Colonic mucosa (tissue), 4 donors: ENCODE results near the gene REXO4. TPM values are rescaled to one million over a fixed set of nuclear protein-coding genes. Genes with fewer than 3 reads are reported as not detected.

ENCODE experiments used
- DNase-seq: peaks from one replicate; pipeline ENCODE4 v3.0.0-alpha.2; 2020
- H3K27ac ChIP-seq: fragments of 200-600 bp; one replicate; pipeline ENCODE4 v1.8.0; 2021
- H3K27me3 ChIP-seq: fragments of 200-600 bp; one replicate; pipeline ENCODE4 v1.8.0; 2021
- H3K36me3 ChIP-seq: fragments of 200-600 bp; one replicate; pipeline ENCODE4 v1.8.0; 2021
- H3K4me1 ChIP-seq: fragments of 200-600 bp; one replicate; pipeline ENCODE4 v1.8.0; 2021; ENCODE audit warnings: mild to moderate bottlenecking
- H3K4me3 ChIP-seq: fragments of 200-600 bp; one replicate; pipeline ENCODE4 v1.8.0; 2021
- H3K9ac ChIP-seq, 2 donors: one replicate each; pipeline ENCODE4 v1.7.0; 2013; ENCODE audit warnings: control low read depth in 2 of 2, low read depth in 2 of 2, low read length in 2 of 2
- H3K9me3 ChIP-seq: fragments of 200-600 bp; one replicate; pipeline ENCODE4 v1.8.0; 2021
- CTCF ChIP-seq: fragments of 200-600 bp; IDR thresholded peaks from one replicate; pipeline ENCODE4 v1.8.0; 2022; ENCODE audit warnings: antibody characterized with exemption, mild to moderate bottlenecking
- intact Hi-C: fragments of 100-400 bp; cut with DNase I; formaldehyde crosslinking; loops from one replicate; pipeline ENCODE4 v1.14.1; 2022
- total RNA-seq, 2 donors: library from RNA; stranded (reverse); fragmentation: NEBNext Ultra II Directional in 1 of 2; extraction: Animal tissue kit (Norgen Biotek cat#: 25700) in 1 of 2; gene quantifications; one replicate each; pipeline ENCODE4 v1.2.1, GENCODE V29; 2021
- donor health status: healthy.
- donor health status: DM: no; HTN: no; CAD: no.
- donor health status: DM: no; HTN: no; CAD: no.

REXO4 gene
- total RNA-seq, 2 donors from 2014 or later: 17.3 to 38.6 TPM

DNA sequence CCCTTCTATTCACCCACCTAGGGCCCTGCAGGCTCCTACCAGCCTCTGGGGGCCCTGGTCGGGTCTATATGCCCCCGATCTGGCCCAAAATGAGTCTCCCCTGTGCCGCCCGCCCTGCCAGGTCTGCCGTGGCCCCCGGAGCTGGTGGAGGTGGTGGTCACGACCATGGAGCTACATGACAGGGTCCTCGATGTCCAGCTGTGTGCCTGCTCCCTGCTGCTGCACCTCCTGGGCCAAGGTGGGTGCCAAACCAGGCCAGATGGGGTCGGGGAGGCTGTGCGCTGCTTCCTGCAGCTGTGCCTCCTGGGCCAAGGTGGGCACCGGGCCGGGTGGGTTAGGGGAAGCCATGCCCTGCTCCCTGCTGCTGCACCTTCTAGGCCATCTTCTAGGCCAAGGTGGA, 17.5 kb downstream of the REXO4 start:
- intact Hi-C loops: no loop called here
- DNase-seq: no peak
- TF ChIP-seq CTCF: no peak

DNA sequence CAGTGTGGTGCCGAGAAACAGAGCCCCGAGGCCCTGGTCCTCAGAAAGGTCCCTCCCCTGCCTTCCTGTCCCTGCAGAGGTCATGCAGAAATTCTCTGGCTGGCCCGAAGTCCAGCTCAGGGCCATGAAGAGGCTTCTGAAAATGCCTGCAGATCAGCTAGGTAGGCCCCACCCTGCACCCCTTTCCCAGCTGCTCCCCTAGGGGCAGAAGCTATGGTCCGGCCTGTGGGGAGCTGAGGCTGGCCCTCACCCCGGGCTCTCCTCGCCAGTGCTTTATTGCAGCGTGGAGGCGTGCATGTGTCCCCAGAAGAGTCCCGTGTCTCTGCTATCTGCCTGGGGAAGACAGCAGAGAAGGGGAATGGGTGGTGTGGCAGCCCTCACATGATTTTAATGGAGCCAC, 19.9 kb downstream of the REXO4 start:
- H3K9ac ChIP-seq: no peak overlapping the region
- H3K4me1 ChIP-seq: no peaks in the 10 kb centered on the region
- no peaks in the 10 kb centered on the region for H3K9me3 ChIP-seq
- H3K27me3 ChIP-seq: no peaks in the 10 kb centered on the region
- intact Hi-C loops: no loop called here
- no peak for DNase-seq
- no peak overlapping the region for H3K4me3 ChIP-seq
- TF ChIP-seq CTCF: no peak
- H3K36me3 ChIP-seq: no peaks in the 10 kb centered on the region
- H3K27ac ChIP-seq: no peak overlapping the region

More for the DNA sequence above, 17.5 kb downstream of the REXO4 start:
- H3K27ac ChIP-seq: no peak overlapping the region
- no peaks in the 10 kb centered on the region for H3K4me1 ChIP-seq
- H3K9ac ChIP-seq: no peak overlapping the region
- H3K27me3 ChIP-seq: no peaks in the 10 kb centered on the region
- H3K36me3 ChIP-seq: no peaks in the 10 kb centered on the region
- no peaks in the 10 kb centered on the region for H3K9me3 ChIP-seq
- H3K4me3 ChIP-seq: no peak overlapping the region

DNA sequence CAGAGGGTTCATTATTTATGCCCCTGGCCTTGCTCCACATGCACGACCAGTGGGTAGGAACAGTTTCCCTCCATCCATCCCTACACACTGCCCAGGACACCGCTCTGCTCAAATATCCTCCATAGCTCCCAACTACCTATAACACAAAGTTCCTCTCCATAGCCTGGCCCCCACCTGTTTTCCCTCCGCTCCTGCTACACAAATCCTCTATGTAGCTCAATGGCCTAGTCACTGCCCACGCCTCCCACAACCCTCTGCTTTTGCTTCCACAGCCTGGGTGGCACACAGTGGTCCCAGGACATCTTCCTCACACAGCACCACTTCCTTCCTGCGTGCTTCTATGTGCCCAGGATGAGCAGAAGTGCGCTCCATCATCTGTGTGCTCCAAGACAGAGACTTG, 20.4 kb downstream of the REXO4 start:
- intact Hi-C loops: no loop called here

GRCh38 chr9:133396952-133397351, 20.9 kb downstream of the REXO4 start:
- Histone ChIP-seq H3K27me3 (no peaks in the 10 kb centered on the region), H3K9me3 (no peaks in the 10 kb centered on the region)
- DNase-seq: no peak

More for the DNA sequence above, 20.4 kb downstream of the REXO4 start:
- no peaks in the 10 kb centered on the region for H3K36me3 ChIP-seq
- no peak overlapping the region for H3K4me3 ChIP-seq
- DNase-seq: no peak
- no peaks in the 10 kb centered on the region for H3K4me1 ChIP-seq
- no peak overlapping the region for H3K9ac ChIP-seq
- H3K9me3 ChIP-seq: no peaks in the 10 kb centered on the region
- no peaks in the 10 kb centered on the region for H3K27me3 ChIP-seq
- H3K27ac ChIP-seq: no peak overlapping the region
- TF ChIP-seq CTCF: no peak

GRCh38 chr9:133394687-133395271, 23.0 kb downstream of the REXO4 start:
- intact Hi-C loops: no loop called here
- no peak overlapping the region for H3K27ac ChIP-seq
- no peak overlapping the region for H3K4me3 ChIP-seq
- no peaks in the 10 kb centered on the region for H3K4me1 ChIP-seq
- DNase-seq: no peak
- H3K9me3 ChIP-seq: no peaks in the 10 kb centered on the region
- H3K9ac ChIP-seq: no peak overlapping the region
- no peak for TF ChIP-seq CTCF
- no peaks in the 10 kb centered on the region for H3K27me3 ChIP-seq
- no peaks in the 10 kb centered on the region for H3K36me3 ChIP-seq

More at GRCh38 chr9:133396952-133397351, 20.9 kb downstream of the REXO4 start:
- H3K36me3 ChIP-seq: no peaks in the 10 kb centered on the region
- no peak overlapping the region for H3K9ac ChIP-seq
- TF ChIP-seq CTCF: no peak
- no peak overlapping the region for H3K4me3 ChIP-seq
- no peak overlapping the region for H3K27ac ChIP-seq
- no peaks in the 10 kb centered on the region for H3K4me1 ChIP-seq
- intact Hi-C loops: no loop called here
